GM12878 (cell line): ENCODE measurements around the gene FOXP1. TPM values are rescaled to one million over a fixed set of nuclear protein-coding genes. Genes with fewer than 3 reads are reported as not detected.

Experiments
- ATAC-seq: fragments of 200-7000 bp; cut with Tn5 transposase; 3 replicates; pipeline ENCODE4 v1.9.1; 2020; ENCODE audit warnings: mild to moderate bottlenecking, moderate library complexity
- BruUV-seq: library from RNA; stranded (reverse); fragments of 400-500 nt; replicated peaks from 2 replicates; lab custom pipeline; 2021; lab: Mats Ljungman, UMichigan
- CTCF ChIA-PET: fragments of 300-600 bp; sonication (Branson Sonifier 250); formaldehyde crosslinking; extraction: SDS; loops from one replicate; lab custom pipeline; 2021; ENCODE audit warnings: inconsistent platforms; lab: Yijun Ruan, JAX
- POLR2A ChIA-PET: fragments of 350-600 bp; formaldehyde crosslinking; extraction: SDS; loops from one replicate; lab custom pipeline; 2021; ENCODE audit warnings: inconsistent platforms; lab: Charles Lee
- RAD21 ChIA-PET: fragments of 300-600 bp; sonication (Branson Sonifier 250); formaldehyde crosslinking; loops from one replicate; lab custom pipeline; 2023; ENCODE audit warnings: antibody characterized with exemption; ENCODE audit not compliant: unreplicated experiment; lab: Charles Lee
- SMC1A ChIA-PET: fragments of 300-600 bp; sonication (Branson Sonifier 250); formaldehyde crosslinking; loops from one replicate; lab custom pipeline; 2023; ENCODE audit not compliant: unreplicated experiment, uncharacterized antibody; lab: Charles Lee
- DNase-seq: peaks from one replicate; pipeline ENCODE4 v3.0.0-alpha.2; 2011; ENCODE audit warnings: low read depth, low spot score
- FAIRE-seq: peaks from 3 replicates; lab custom pipeline; 2011; peaks lifted over from hg19 to GRCh38; lab: Jason Lieb, UNC
- H2AFZ ChIP-seq: 2 replicates; pipeline ENCODE4 v1.6.0; 2011; ENCODE audit warnings: low read depth, low read length, control low read depth; ENCODE audit not compliant: control insufficient read depth
- H3K27ac ChIP-seq: 2 replicates; pipeline ENCODE4 v1.5.1; 2011; ENCODE audit warnings: control low read depth; ENCODE audit not compliant: control insufficient read depth, insufficient read depth
- H3K27me3 ChIP-seq, 2 experiments: replicated peaks in 1 of 2; 2 replicates each; pipeline versions ENCODE4 v1.6.0 to v1.6.1; 2011; ENCODE audit warnings: low read length in 1 of 2; ENCODE audit not compliant: control insufficient read depth in 2 of 2, insufficient read depth in 2 of 2
- H3K36me3 ChIP-seq, 2 experiments: 2 replicates each; pipeline ENCODE4 v1.5.1; 2011; ENCODE audit warnings: low read length in 1 of 2; ENCODE audit not compliant: control insufficient read depth in 2 of 2, insufficient read depth in 2 of 2
- H3K4me1 ChIP-seq: 2 replicates; pipeline ENCODE4 v1.6.1; 2011; ENCODE audit warnings: mild to moderate bottlenecking, low read length, moderate library complexity, mixed read lengths; ENCODE audit not compliant: control insufficient read depth, insufficient read depth
- H3K4me2 ChIP-seq: 2 replicates; pipeline ENCODE4 v1.6.0; 2011; ENCODE audit warnings: control low read depth; ENCODE audit not compliant: control insufficient read depth, insufficient read depth
- H3K4me3 ChIP-seq: fragments of 200-600 bp; sonication (generic); 2 replicates; pipeline ENCODE4 v1.5.1; 2016
- H3K79me2 ChIP-seq: 2 replicates; pipeline ENCODE4 v1.6.0; 2011; ENCODE audit warnings: low read length; ENCODE audit not compliant: control insufficient read depth, insufficient read depth
- H3K9ac ChIP-seq: 2 replicates; pipeline ENCODE4 v1.8.0; 2011; ENCODE audit warnings: low read length, control low read depth, mixed read lengths; ENCODE audit not compliant: control insufficient read depth, insufficient read depth
- H3K9me3 ChIP-seq: replicated peaks from 3 replicates; pipeline ENCODE4 v1.5.1; 2011; ENCODE audit warnings: mild to moderate bottlenecking, low read length; ENCODE audit not compliant: control insufficient read depth, insufficient read depth
- H4K20me1 ChIP-seq: 2 replicates; pipeline ENCODE4 v1.6.0; 2011; ENCODE audit not compliant: control insufficient read depth, insufficient read depth
- CHD1 ChIP-seq: IDR thresholded peaks from 2 replicates; pipeline ENCODE4 v1.6.1; 2012; ENCODE audit warnings: low read depth, low read length, improper control_type of control experiment
- CREB1 ChIP-seq: IDR thresholded peaks from 2 replicates; pipeline ENCODE4 v1.6.1; 2012; ENCODE audit warnings: low read depth, mild to moderate bottlenecking, inconsistent platforms
- KDM1A ChIP-seq: fragments of 200-600 bp; sonication (generic); IDR thresholded peaks from 2 replicates; pipeline ENCODE4 v1.6.1; 2016; ENCODE audit warnings: borderline replicate concordance
- MEF2B ChIP-seq: fragments of 450-650 bp; IDR thresholded peaks from 2 replicates; pipeline ENCODE4 v1.6.1; 2018; ENCODE audit warnings: mild to moderate bottlenecking, moderate library complexity; ENCODE audit not compliant: partially characterized antibody, poor library complexity, severe bottlenecking
- RFX5 ChIP-seq: IDR thresholded peaks from 2 replicates; pipeline ENCODE4 v1.6.1; 2011; ENCODE audit warnings: low read depth, low read length, improper control_type of control experiment
- SP1 ChIP-seq: IDR thresholded peaks from one replicate; pipeline ENCODE4 v1.6.1; 2011; ENCODE audit warnings: low read depth, low read length
- STAT1 ChIP-seq: fragments of 450-650 bp; conservative IDR thresholded peaks from 2 replicates; pipeline ENCODE4 v1.6.1; 2014; ENCODE audit warnings: antibody characterized with exemption, mild to moderate bottlenecking
- YY1 ChIP-seq: IDR thresholded peaks from 2 replicates; pipeline ENCODE4 v1.6.1; 2011; ENCODE audit warnings: low read depth, mild to moderate bottlenecking, low read length
- WGBS: methylation state at CpG from one replicate; pipeline ENCODE4 v1.1.6; 2016; ENCODE audit warnings: low lambda C conversion rate; ENCODE audit not compliant: insufficient replicate concordance, insufficient coverage; ENCODE audit errors: missing lambda C conversion rate; 5-methylcytosine and 5-hydroxymethylcytosine counted together
- in situ Hi-C: fragments of 300-500 bp; cut with MboI; formaldehyde crosslinking; loops from 9 replicates; pipeline ENCODE4 v1.14.3; 2018; ENCODE audit warnings: mixed read lengths
- intact Hi-C: fragments of 100-400 bp; cut with micrococcal nuclease; formaldehyde crosslinking; loops from one replicate; pipeline ENCODE4 v1.14.2; 2022; ENCODE audit not compliant: unreplicated experiment
- polyA plus RNA-seq, 11 experiments: library from polyadenylated mRNA; depleted of rRNA in 4 of 11; unstranded in 6 of 11; stranded (reverse) in 5 of 11; fragments of >200 nt; fragmentation: Nextera tagmentation in 4 of 11; fragmentation: Illumina TruSeq in 1 of 11; extraction: Ambion mirVana in 4 of 11; extraction: Trizol in 1 of 11; gene quantifications; 1 replicate in 1 of 11; 2 replicates in 10 of 11; pipeline versions ENCODE4 v1.2.1 to v1.2.3, GENCODE V29; 2011 to 2016; ENCODE audit warnings: inconsistent platforms in 2 of 11, missing spikeins in 2 of 11, low read depth in 1 of 11
- total RNA-seq, 4 experiments: library from RNA; depleted of rRNA in 3 of 4; stranded (reverse); fragments of >200 nt in 3 of 4; fragmentation: Illumina TruSeq in 1 of 4; extraction: Trizol in 1 of 4; gene quantifications; 2 replicates each; pipeline versions ENCODE4 v1.2.1 to v1.2.3, GENCODE V29; 2013 to 2021
- TF ChIP-seq, protein P1 (sequence below): fragments of 450-650 bp; IDR thresholded peaks from 2 replicates; pipeline ENCODE4 v1.6.1; 2016; ENCODE audit warnings: mild to moderate bottlenecking
- TF ChIP-seq, protein P2 (sequence below): fragments of 450-650 bp; IDR thresholded peaks from 2 replicates; pipeline ENCODE4 v1.6.1; 2018; ENCODE audit warnings: borderline replicate concordance, mild to moderate bottlenecking; ENCODE audit not compliant: partially characterized antibody
- TF ChIP-seq, protein P3 (sequence below): fragments of 450-650 bp; IDR thresholded peaks from 2 replicates; pipeline ENCODE4 v1.6.1; 2017; ENCODE audit warnings: mild to moderate bottlenecking, moderate library complexity
- TF ChIP-seq, protein P4 (sequence below): fragments of 450-650 bp; IDR thresholded peaks from 2 replicates; pipeline ENCODE4 v1.6.1; 2017; ENCODE audit warnings: mild to moderate bottlenecking, moderate library complexity

FOXP1 gene
- total and polyA plus RNA-seq, 10 of the 15 experiments (the other 5 are each of a cell fraction or from before 2014, with no cell fraction given) = 0.05 to 1.6 (median 0.20) TPM; not detected in 1

DNA sequence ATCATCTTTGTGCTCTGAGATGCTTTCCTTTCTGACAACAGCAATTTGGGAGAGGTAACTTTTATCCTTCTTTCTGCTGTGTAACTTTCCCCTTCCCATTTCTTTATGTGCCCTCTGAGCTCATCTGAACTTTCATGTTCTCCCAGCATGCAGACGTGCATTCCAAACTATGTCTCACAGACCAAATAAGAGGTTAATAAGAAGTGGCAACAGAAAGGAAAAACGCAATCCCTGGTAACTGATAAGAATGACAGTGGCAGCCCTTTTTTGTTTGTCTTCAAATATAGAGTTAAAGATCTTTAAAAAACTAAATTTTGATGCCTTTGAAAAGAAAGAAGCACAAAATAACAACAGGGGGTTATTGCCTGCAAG lies 533.4 kb downstream of the FOXP1 start (continued):
- TF ChIP-seq, protein P1, sequence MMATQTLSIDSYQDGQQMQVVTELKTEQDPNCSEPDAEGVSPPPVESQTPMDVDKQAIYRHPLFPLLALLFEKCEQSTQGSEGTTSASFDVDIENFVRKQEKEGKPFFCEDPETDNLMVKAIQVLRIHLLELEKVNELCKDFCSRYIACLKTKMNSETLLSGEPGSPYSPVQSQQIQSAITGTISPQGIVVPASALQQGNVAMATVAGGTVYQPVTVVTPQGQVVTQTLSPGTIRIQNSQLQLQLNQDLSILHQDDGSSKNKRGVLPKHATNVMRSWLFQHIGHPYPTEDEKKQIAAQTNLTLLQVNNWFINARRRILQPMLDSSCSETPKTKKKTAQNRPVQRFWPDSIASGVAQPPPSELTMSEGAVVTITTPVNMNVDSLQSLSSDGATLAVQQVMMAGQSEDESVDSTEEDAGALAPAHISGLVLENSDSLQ = no peak
- TF ChIP-seq STAT1 (no peak), CHD1 (no peak), SP1 (no peak), MEF2B (no peak)
- TF ChIP-seq, protein P2, sequence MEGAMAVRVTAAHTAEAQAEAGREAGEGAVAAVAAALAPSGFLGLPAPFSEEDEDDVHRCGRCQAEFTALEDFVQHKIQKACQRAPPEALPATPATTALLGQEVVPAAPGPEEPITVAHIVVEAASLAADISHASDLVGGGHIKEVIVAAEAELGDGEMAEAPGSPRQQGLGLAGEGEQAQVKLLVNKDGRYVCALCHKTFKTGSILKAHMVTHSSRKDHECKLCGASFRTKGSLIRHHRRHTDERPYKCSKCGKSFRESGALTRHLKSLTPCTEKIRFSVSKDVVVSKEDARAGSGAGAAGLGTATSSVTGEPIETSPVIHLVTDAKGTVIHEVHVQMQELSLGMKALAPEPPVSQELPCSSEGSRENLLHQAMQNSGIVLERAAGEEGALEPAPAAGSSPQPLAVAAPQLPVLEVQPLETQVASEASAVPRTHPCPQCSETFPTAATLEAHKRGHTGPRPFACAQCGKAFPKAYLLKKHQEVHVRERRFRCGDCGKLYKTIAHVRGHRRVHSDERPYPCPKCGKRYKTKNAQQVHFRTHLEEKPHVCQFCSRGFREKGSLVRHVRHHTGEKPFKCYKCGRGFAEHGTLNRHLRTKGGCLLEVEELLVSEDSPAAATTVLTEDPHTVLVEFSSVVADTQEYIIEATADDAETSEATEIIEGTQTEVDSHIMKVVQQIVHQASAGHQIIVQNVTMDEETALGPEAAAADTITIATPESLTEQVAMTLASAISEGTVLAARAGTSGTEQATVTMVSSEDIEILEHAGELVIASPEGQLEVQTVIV = no peak

DNA sequence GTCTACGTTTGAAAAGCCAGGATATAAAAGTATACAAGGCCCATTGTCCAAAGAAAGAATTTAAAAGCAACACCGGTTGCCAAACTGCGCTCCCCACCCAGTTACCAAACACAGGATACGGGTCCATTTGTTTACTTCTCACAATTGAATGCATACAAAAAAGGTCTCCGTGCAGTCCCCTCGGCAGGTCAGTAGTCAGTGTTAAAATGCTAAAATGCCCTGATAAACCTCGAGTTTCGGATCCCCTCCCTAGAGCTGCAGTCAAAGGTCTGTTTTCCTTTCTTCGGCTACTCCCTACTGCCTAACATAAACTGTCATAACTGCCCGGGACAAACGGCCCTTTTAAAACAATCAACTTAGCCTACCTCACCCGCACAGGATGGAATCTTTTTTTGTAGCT lies 534.6 kb downstream of the FOXP1 start:
- no peak overlapping the region for H3K27ac ChIP-seq
- BruUV-seq = no TSS peak
- ChIA-PET RAD21 (no interaction called here), CTCF (no interaction called here), SMC1A (no interaction called here), POLR2A (no interaction called here)
- intact Hi-C loops = no loop called here
- no peak overlapping the region for H3K4me2 ChIP-seq
- DNase-seq = no peak
- no peaks in the 10 kb centered on the region for H3K79me2 ChIP-seq
- no peak overlapping the region for H3K9ac ChIP-seq
- H3K27me3 ChIP-seq = peaks cover 0 to 3% of the 10 kb centered on the region in 2 experiments; a peak in 1 of 4 replicates
- no peaks in the 10 kb centered on the region for H3K9me3 ChIP-seq
- H2AFZ ChIP-seq = no peak overlapping the region
- FAIRE-seq = no peak
- no peaks in the 10 kb centered on the region for H4K20me1 ChIP-seq
- no peak for ATAC-seq
- in situ Hi-C loops = no loop called here
- no peaks in the 10 kb centered on the region for H3K4me1 ChIP-seq
- no peaks in the 10 kb centered on the region for H3K36me3 ChIP-seq
- H3K4me3 ChIP-seq = no peak overlapping the region
- 58% methylated on average over 12 of the region's 12 CpGs for WGBS
- TF ChIP-seq RFX5 (no peak), KDM1A (no peak), YY1 (no peak), CREB1 (no peak)
- TF ChIP-seq, protein P3, sequence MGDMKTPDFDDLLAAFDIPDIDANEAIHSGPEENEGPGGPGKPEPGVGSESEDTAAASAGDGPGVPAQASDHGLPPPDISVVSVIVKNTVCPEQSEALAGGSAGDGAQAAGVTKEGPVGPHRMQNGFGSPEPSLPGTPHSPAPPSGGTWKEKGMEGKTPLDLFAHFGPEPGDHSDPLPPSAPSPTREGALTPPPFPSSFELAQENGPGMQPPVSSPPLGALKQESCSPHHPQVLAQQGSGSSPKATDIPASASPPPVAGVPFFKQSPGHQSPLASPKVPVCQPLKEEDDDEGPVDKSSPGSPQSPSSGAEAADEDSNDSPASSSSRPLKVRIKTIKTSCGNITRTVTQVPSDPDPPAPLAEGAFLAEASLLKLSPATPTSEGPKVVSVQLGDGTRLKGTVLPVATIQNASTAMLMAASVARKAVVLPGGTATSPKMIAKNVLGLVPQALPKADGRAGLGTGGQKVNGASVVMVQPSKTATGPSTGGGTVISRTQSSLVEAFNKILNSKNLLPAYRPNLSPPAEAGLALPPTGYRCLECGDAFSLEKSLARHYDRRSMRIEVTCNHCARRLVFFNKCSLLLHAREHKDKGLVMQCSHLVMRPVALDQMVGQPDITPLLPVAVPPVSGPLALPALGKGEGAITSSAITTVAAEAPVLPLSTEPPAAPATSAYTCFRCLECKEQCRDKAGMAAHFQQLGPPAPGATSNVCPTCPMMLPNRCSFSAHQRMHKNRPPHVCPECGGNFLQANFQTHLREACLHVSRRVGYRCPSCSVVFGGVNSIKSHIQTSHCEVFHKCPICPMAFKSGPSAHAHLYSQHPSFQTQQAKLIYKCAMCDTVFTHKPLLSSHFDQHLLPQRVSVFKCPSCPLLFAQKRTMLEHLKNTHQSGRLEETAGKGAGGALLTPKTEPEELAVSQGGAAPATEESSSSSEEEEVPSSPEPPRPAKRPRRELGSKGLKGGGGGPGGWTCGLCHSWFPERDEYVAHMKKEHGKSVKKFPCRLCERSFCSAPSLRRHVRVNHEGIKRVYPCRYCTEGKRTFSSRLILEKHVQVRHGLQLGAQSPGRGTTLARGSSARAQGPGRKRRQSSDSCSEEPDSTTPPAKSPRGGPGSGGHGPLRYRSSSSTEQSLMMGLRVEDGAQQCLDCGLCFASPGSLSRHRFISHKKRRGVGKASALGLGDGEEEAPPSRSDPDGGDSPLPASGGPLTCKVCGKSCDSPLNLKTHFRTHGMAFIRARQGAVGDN = no peak
- TF ChIP-seq, protein P4, sequence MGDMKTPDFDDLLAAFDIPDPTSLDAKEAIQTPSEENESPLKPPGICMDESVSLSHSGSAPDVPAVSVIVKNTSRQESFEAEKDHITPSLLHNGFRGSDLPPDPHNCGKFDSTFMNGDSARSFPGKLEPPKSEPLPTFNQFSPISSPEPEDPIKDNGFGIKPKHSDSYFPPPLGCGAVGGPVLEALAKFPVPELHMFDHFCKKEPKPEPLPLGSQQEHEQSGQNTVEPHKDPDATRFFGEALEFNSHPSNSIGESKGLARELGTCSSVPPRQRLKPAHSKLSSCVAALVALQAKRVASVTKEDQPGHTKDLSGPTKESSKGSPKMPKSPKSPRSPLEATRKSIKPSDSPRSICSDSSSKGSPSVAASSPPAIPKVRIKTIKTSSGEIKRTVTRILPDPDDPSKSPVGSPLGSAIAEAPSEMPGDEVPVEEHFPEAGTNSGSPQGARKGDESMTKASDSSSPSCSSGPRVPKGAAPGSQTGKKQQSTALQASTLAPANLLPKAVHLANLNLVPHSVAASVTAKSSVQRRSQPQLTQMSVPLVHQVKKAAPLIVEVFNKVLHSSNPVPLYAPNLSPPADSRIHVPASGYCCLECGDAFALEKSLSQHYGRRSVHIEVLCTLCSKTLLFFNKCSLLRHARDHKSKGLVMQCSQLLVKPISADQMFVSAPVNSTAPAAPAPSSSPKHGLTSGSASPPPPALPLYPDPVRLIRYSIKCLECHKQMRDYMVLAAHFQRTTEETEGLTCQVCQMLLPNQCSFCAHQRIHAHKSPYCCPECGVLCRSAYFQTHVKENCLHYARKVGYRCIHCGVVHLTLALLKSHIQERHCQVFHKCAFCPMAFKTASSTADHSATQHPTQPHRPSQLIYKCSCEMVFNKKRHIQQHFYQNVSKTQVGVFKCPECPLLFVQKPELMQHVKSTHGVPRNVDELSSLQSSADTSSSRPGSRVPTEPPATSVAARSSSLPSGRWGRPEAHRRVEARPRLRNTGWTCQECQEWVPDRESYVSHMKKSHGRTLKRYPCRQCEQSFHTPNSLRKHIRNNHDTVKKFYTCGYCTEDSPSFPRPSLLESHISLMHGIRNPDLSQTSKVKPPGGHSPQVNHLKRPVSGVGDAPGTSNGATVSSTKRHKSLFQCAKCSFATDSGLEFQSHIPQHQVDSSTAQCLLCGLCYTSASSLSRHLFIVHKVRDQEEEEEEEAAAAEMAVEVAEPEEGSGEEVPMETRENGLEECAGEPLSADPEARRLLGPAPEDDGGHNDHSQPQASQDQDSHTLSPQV = no peak
